ENCODE results near the gene CYCS. TPM values are rescaled to one million over a fixed set of nuclear protein-coding genes. Genes with fewer than 3 reads are reported as not detected.

The CYCS gene
- total RNA-seq, 2 donors from 2014 or later: 134 to 282 TPM

DNA sequence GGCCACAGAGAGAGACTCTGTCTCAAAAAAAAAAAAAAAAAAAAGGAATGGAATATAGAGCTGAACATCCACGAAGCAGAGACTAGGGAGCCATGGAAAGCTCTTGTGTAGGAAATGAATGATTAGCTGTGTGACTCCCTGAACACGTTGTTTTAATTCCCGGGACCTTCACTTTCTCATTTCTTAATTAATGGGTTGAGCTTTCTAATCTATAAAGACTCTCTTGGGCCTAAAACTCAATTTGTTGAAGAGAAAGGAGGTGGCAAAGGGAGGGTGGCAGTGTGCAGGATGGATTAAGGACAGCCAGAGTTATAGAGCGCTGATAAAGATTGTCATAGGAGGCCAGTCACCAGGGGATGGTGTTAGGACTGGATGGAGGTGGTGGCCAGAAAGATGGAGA is 48.0 kb downstream of the CYCS start:
- H3K4me3 ChIP-seq: no peak overlapping the region
- DNase-seq (ENCODE audit: low spot score): no peak
- H3K36me3 ChIP-seq: no peaks in the 10 kb centered on the region
- H3K4me1 ChIP-seq: no peaks in the 10 kb centered on the region
- TF ChIP-seq, protein P1, sequence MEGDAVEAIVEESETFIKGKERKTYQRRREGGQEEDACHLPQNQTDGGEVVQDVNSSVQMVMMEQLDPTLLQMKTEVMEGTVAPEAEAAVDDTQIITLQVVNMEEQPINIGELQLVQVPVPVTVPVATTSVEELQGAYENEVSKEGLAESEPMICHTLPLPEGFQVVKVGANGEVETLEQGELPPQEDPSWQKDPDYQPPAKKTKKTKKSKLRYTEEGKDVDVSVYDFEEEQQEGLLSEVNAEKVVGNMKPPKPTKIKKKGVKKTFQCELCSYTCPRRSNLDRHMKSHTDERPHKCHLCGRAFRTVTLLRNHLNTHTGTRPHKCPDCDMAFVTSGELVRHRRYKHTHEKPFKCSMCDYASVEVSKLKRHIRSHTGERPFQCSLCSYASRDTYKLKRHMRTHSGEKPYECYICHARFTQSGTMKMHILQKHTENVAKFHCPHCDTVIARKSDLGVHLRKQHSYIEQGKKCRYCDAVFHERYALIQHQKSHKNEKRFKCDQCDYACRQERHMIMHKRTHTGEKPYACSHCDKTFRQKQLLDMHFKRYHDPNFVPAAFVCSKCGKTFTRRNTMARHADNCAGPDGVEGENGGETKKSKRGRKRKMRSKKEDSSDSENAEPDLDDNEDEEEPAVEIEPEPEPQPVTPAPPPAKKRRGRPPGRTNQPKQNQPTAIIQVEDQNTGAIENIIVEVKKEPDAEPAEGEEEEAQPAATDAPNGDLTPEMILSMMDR (IDR thresholded peaks at IDR 0.05): no peak
- H3K27ac ChIP-seq: no peak overlapping the region
- H3K27me3 ChIP-seq: no peaks in the 10 kb centered on the region
- no peaks in the 10 kb centered on the region for H3K9me3 ChIP-seq

DNA sequence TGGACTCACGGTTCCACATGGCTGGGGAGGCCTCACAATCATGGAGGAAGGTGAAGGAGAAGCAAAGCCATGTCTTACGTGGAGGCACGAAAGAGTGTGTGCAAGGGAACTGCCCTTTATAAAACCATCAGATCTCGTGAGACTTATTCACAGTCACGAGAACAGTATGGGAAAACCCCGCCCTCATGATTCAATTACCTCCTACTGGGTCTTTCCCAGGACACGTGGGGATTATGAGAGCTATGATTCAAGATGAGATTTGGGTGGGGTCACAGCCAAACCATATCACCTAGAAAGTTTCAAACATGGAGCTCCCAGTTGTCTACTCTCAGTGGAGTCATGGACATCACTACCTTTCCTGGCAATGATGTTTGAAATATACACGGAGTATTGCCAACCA is 49.6 kb downstream of the CYCS start:
- H3K27me3 ChIP-seq: no peaks in the 10 kb centered on the region
- no peaks in the 10 kb centered on the region for H3K36me3 ChIP-seq
- TF ChIP-seq, protein P1 (IDR thresholded peaks at IDR 0.05): no peak
- H3K4me1 ChIP-seq: no peaks in the 10 kb centered on the region
- H3K27ac ChIP-seq: no peak overlapping the region
- DNase-seq (ENCODE audit: low spot score): no peak
- H3K9me3 ChIP-seq: no peaks in the 10 kb centered on the region
- no peak overlapping the region for H3K4me3 ChIP-seq

- Histone ChIP-seq H3K36me3 (no peaks in the 10 kb centered on the region), H3K4me3 (no peak overlapping the region), H3K27ac (no peak overlapping the region), H3K27me3 (no peaks in the 10 kb centered on the region), H3K9me3 (no peaks in the 10 kb centered on the region), H3K4me1 (no peaks in the 10 kb centered on the region)
- TF ChIP-seq, protein P1 (IDR thresholded peaks at IDR 0.05): no peak
- DNase-seq (ENCODE audit: low spot score): no peak
Measured at GRCh38 chr7:25073451-25073850, 51.6 kb downstream of the CYCS start.

Other genes starting within 250 kb of the CYCS start
- gene OSBPL3, start 145.1 kb downstream of the CYCS start, total RNA-seq: 1 to 10 TPM; 4.8 to 6.7 TPM
- gene NPVF, start 103.2 kb upstream of the CYCS start, total RNA-seq: not detected

All from right atrium auricular region (tissue), 2 donors.